ENCODE data around the gene TSR1. TPM values are rescaled to one million over a fixed set of nuclear protein-coding genes. Genes with fewer than 3 reads are reported as not detected.

The TSR1 gene
- total RNA-seq, 1 experiment from 2014 or later, result 42.5 TPM

- no peak overlapping the region for H3K27ac ChIP-seq
- no peaks in the 10 kb centered on the region for H3K36me3 ChIP-seq (ENCODE audit: low read depth)
- H3K4me3 ChIP-seq, result no peak overlapping the region
- DNase-seq, result no peak
- H3K9me3 ChIP-seq (ENCODE audit: insufficient read depth, low read depth), result no peaks in the 10 kb centered on the region
- H3F3A ChIP-seq (ENCODE audit: insufficient read depth, low read depth), result peaks cover 13% of the 10 kb centered on the region; the same call in 1 of the 2 replicates
- H4K20me1 ChIP-seq (ENCODE audit: insufficient read depth), result no peaks in the 10 kb centered on the region
- intact Hi-C loops (cut with micrococcal nuclease; ENCODE audit: unreplicated experiment), result no loop called here
- H2AFZ ChIP-seq, result no peak overlapping the region
- H3K4me1 ChIP-seq (replicated peaks; ENCODE audit: insufficient read depth), result no peaks in the 10 kb centered on the region
- BruUV-seq (replicated peaks), result no TSS peak
- H3K27me3 ChIP-seq (ENCODE audit: insufficient read depth, low read depth), result no peaks in the 10 kb centered on the region
- CTCF ChIA-PET, result interaction anchor here (0.6 to 3.2 kb wide), 2 partner anchors 18 to 36 kb away, joined by 3 to 102 read pairs; no protein-coding TSS in a partner anchor
- H3K4me2 ChIP-seq, result no peak overlapping the region
- H3K9me2 ChIP-seq (ENCODE audit: insufficient read depth), result no peaks in the 10 kb centered on the region
- TF ChIP-seq CTCF (conservative IDR thresholded peaks at IDR 0.05) (no peak), EZH2 (IDR thresholded peaks at IDR 0.05; ENCODE audit: low read depth) (no peak)
- POLR2A ChIA-PET (ENCODE audit: unreplicated experiment), result no interaction called here
- no peaks in the 10 kb centered on the region for H3K79me2 ChIP-seq (ENCODE audit: low read depth)
Measured at GRCh38 chr17:2380226-2380922, 44.1 kb upstream of the TSR1 start.

GRCh38 chr17:2379489-2380225, 43.4 kb upstream of the TSR1 start:
- CTCF ChIA-PET, result interaction anchor here (0.6 kb wide), 2 partner anchors 17 to 23 kb away, joined by 3 read pairs; no protein-coding TSS in a partner anchor
- no peaks in the 10 kb centered on the region for H3K4me1 ChIP-seq (replicated peaks; ENCODE audit: insufficient read depth)
- H3K79me2 ChIP-seq (ENCODE audit: low read depth), result no peaks in the 10 kb centered on the region
- no peak for DNase-seq
- peaks cover 13% of the 10 kb centered on the region; the same call in 1 of the 2 replicates for H3F3A ChIP-seq (ENCODE audit: insufficient read depth, low read depth)
- H4K20me1 ChIP-seq (ENCODE audit: insufficient read depth), result no peaks in the 10 kb centered on the region
- POLR2A ChIA-PET (ENCODE audit: unreplicated experiment), result no interaction called here
- no peaks in the 10 kb centered on the region for H3K9me3 ChIP-seq (ENCODE audit: insufficient read depth, low read depth)
- no peak for TF ChIP-seq EZH2 (IDR thresholded peaks at IDR 0.05; ENCODE audit: low read depth)
- no peak for TF ChIP-seq CTCF (conservative IDR thresholded peaks at IDR 0.05)
- H3K4me3 ChIP-seq, result no peak overlapping the region
- no TSS peak for BruUV-seq (replicated peaks)
- H3K27me3 ChIP-seq (ENCODE audit: insufficient read depth, low read depth), result no peaks in the 10 kb centered on the region
- no peak overlapping the region for H2AFZ ChIP-seq
- H3K4me2 ChIP-seq, result no peak overlapping the region
- no peak overlapping the region for H3K27ac ChIP-seq
- H3K9me2 ChIP-seq (ENCODE audit: insufficient read depth), result no peaks in the 10 kb centered on the region
- no peaks in the 10 kb centered on the region for H3K36me3 ChIP-seq (ENCODE audit: low read depth)
- intact Hi-C loops (cut with micrococcal nuclease; ENCODE audit: unreplicated experiment), result no loop called here

GRCh38 chr17:2378905-2379304, 42.6 kb upstream of the TSR1 start:
- H3K4me1 ChIP-seq (replicated peaks; ENCODE audit: insufficient read depth), result no peaks in the 10 kb centered on the region
- no peak overlapping the region for H3K4me2 ChIP-seq
- no peaks in the 10 kb centered on the region for H4K20me1 ChIP-seq (ENCODE audit: insufficient read depth)
- no peaks in the 10 kb centered on the region for H3K9me2 ChIP-seq (ENCODE audit: insufficient read depth)
- no peaks in the 10 kb centered on the region for H3K9me3 ChIP-seq (ENCODE audit: insufficient read depth, low read depth)
- no peaks in the 10 kb centered on the region for H3K36me3 ChIP-seq (ENCODE audit: low read depth)
- no peak for DNase-seq
- ChIA-PET CTCF (no interaction called here), POLR2A (ENCODE audit: unreplicated experiment) (no interaction called here)
- intact Hi-C loops (cut with micrococcal nuclease; ENCODE audit: unreplicated experiment), result no loop called here
- H2AFZ ChIP-seq, result no peak overlapping the region
- no peak overlapping the region for H3K4me3 ChIP-seq
- no peaks in the 10 kb centered on the region for H3K27me3 ChIP-seq (ENCODE audit: insufficient read depth, low read depth)
- H3F3A ChIP-seq (ENCODE audit: insufficient read depth, low read depth), result peaks cover 10% of the 10 kb centered on the region; the same call in 1 of the 2 replicates
- no peaks in the 10 kb centered on the region for H3K79me2 ChIP-seq (ENCODE audit: low read depth)
- no peak for TF ChIP-seq EZH2 (IDR thresholded peaks at IDR 0.05; ENCODE audit: low read depth)
- no peak for TF ChIP-seq CTCF (conservative IDR thresholded peaks at IDR 0.05)
- no TSS peak for BruUV-seq (replicated peaks)
- H3K27ac ChIP-seq, result no peak overlapping the region
